IPS-NIHi7 (cell line): ENCODE data around the gene PSMG2.
"Not testable (repeated sequence)": the region's sequence is repeated elsewhere in the genome, so short reads cannot be mapped to it uniquely, and the experiment has no call there.

Source experiments
- DNase-seq: peaks from one replicate; pipeline ENCODE4 v3.0.0; 2012; ENCODE audit warnings: mixed read lengths; ENCODE audit errors: extremely low spot score

PSMG2 gene

GRCh38 chr18:12722731-12723130 lies 19.9 kb downstream of the PSMG2 start:
- no peak for DNase-seq

- DNase-seq: no peak
Observed at GRCh38 chr18:12726331-12726730, 23.5 kb downstream of the PSMG2 start.

GRCh38 chr18:12726774-12727550 lies 24.1 kb downstream of the PSMG2 start:
- DNase-seq: peak; percentile 87

- no peak for DNase-seq
Observed at GRCh38 chr18:12737243-12737902, 34.5 kb downstream of the PSMG2 start.

- DNase-seq: no peak
Observed at GRCh38 chr18:12741351-12741750, 38.5 kb downstream of the PSMG2 start.

- no peak for DNase-seq
Observed at GRCh38 chr18:12742453-12742852, 39.6 kb downstream of the PSMG2 start.

- no peak for DNase-seq
Observed at GRCh38 chr18:12744103-12744502, 41.3 kb downstream of the PSMG2 start.

- no peak for DNase-seq
Observed at GRCh38 chr18:12745095-12745795, 42.4 kb downstream of the PSMG2 start.

GRCh38 chr18:12747530-12748315 lies 44.9 kb downstream of the PSMG2 start:
- DNase-seq: no peak

- DNase-seq: no peak
Observed at GRCh38 chr18:12748671-12749070, 45.8 kb downstream of the PSMG2 start.

- DNase-seq: no peak
Observed at GRCh38 chr18:12749121-12749520, 46.3 kb downstream of the PSMG2 start.

- DNase-seq: no peak
Observed at GRCh38 chr18:12750076-12750714, 47.4 kb downstream of the PSMG2 start.

GRCh38 chr18:12750715-12751502 lies 48.1 kb downstream of the PSMG2 start:
- DNase-seq: no peak

- no peak for DNase-seq
Observed at GRCh38 chr18:12751503-12751884, 48.7 kb downstream of the PSMG2 start.

- no peak for DNase-seq
Observed at GRCh38 chr18:12751891-12752290, 49.0 kb downstream of the PSMG2 start.

GRCh38 chr18:12754511-12754910 lies 51.7 kb downstream of the PSMG2 start:
- no peak for DNase-seq

- not testable (repeated sequence) for DNase-seq
Observed at GRCh38 chr18:12755606-12756005, 52.8 kb downstream of the PSMG2 start.

- not testable (repeated sequence) for DNase-seq
Observed at GRCh38 chr18:12756619-12757239, 53.9 kb downstream of the PSMG2 start.

- not testable (repeated sequence) for DNase-seq
Observed at GRCh38 chr18:12758566-12758965, 55.7 kb downstream of the PSMG2 start.

GRCh38 chr18:12765126-12765525 lies 62.3 kb downstream of the PSMG2 start:
- no peak for DNase-seq
